ENCODE measurements around the gene FGF1.

Gene FGF1

GRCh38 chr5:142655339-142656267 is 30.3 kb downstream of the FGF1 start (continued):
- TF ChIP-seq HIC1 (tag by site-specific recombination; IDR thresholded peaks at IDR 0.05) (no peak), ZNF366 (tag by site-specific recombination; conservative IDR thresholded peaks at IDR 0.05) (no peak), ZNF132 (tag by site-specific recombination; IDR thresholded peaks at IDR 0.05; ENCODE audit: borderline replicate concordance) (no peak), ZNF473 (tag by site-specific recombination; IDR thresholded peaks at IDR 0.05) (no peak), ZNF140 (tag by site-specific recombination; IDR thresholded peaks at IDR 0.05) (no peak), ZFHX2 (tag by site-specific recombination; conservative IDR thresholded peaks at IDR 0.05) (peak; percentile 85), ZNF19 (tag by site-specific recombination; IDR thresholded peaks at IDR 0.05; ENCODE audit: low read depth) (no peak), ZNF146 (tag by site-specific recombination; IDR thresholded peaks at IDR 0.05) (no peak), ZNF211 (tag by site-specific recombination; IDR thresholded peaks at IDR 0.05; ENCODE audit: low read depth) (no peak), SALL2 (tag by site-specific recombination; IDR thresholded peaks at IDR 0.05; ENCODE audit: borderline replicate concordance) (no peak), ZNF707 (tag by site-specific recombination; IDR thresholded peaks at IDR 0.05) (no peak), ZNF580 (tag by site-specific recombination; IDR thresholded peaks at IDR 0.05) (no peak), ZNF626 (tag by site-specific recombination; IDR thresholded peaks at IDR 0.05) (no peak), GLIS1 (tag by site-specific recombination; IDR thresholded peaks at IDR 0.05) (peak; percentile 64), PRDM4 (tag by site-specific recombination; IDR thresholded peaks at IDR 0.05) (no peak), ATF2 (tag by site-specific recombination; IDR thresholded peaks at IDR 0.05; ENCODE audit: low read depth) (no peak), ZNF571 (tag by site-specific recombination; IDR thresholded peaks at IDR 0.05) (no peak), ZSCAN4 (tag by site-specific recombination; IDR thresholded peaks at IDR 0.05) (no peak), PRDM1 (tag by site-specific recombination; IDR thresholded peaks at IDR 0.05) (no peak), ZNF404 (tag by site-specific recombination; IDR thresholded peaks at IDR 0.05) (no peak), ZNF785 (tag by site-specific recombination; IDR thresholded peaks at IDR 0.05) (no peak), ZBTB17 (tag by site-specific recombination; IDR thresholded peaks at IDR 0.05) (0 out of 2 replicates have a peak, but pooled peaks have one; percentile 38), ZNF544 (tag by site-specific recombination; IDR thresholded peaks at IDR 0.05) (no peak), ZBTB1 (tag by site-specific recombination; IDR thresholded peaks at IDR 0.05) (no peak), ZBTB44 (tag by site-specific recombination; IDR thresholded peaks at IDR 0.05) (peak; percentile 28; the same call in 1 of the 2 replicates), SP3 (tag by site-specific recombination; IDR thresholded peaks at IDR 0.05) (no peak), ZSCAN18 (tag by site-specific recombination; IDR thresholded peaks at IDR 0.05) (no peak)
